Endothelial cell of umbilical vein (primary cell): ENCODE measurements around the gene S100A11. TPM values are rescaled to one million over a fixed set of nuclear protein-coding genes. Genes with fewer than 3 reads are reported as not detected.

Experiments used
- BruUV-seq: library from RNA; stranded (reverse); fragments of 400-500 nt; replicated peaks from 2 replicates; lab custom pipeline; 2021; lab: Mats Ljungman, UMichigan
- CTCF ChIA-PET: fragments of 300-600, 350-600 bp; sonication (Branson Sonifier 250); formaldehyde crosslinking; loops from one replicate; lab custom pipeline; 2021; ENCODE audit warnings: antibody characterized with exemption, inconsistent platforms; lab: Charles Lee
- POLR2A ChIA-PET: fragments of 300-600, 350-600 bp; sonication (Branson Sonifier 250); formaldehyde crosslinking; loops from one replicate; lab custom pipeline; 2021; ENCODE audit warnings: antibody characterized with exemption, inconsistent platforms; lab: Charles Lee
- DNase-seq: peaks from one replicate; pipeline ENCODE4 v3.0.0-alpha.2; 2011; ENCODE audit warnings: low read depth, low spot score
- FAIRE-seq: peaks from 2 replicates; lab custom pipeline; 2011; peaks lifted over from hg19 to GRCh38; lab: Jason Lieb, UNC
- H2AFZ ChIP-seq: 2 replicates; pipeline ENCODE4 v1.6.0; 2012; ENCODE audit warnings: low read depth, low read length, control low read depth, inconsistent platforms
- H3K27ac ChIP-seq: 2 replicates; pipeline ENCODE4 v1.5.1; 2011; ENCODE audit warnings: low read depth, mild to moderate bottlenecking, control low read depth, low read length, moderate library complexity; ENCODE audit not compliant: insufficient read depth
- H3K27me3 ChIP-seq, 2 experiments: 2 replicates each; pipeline versions ENCODE4 v1.6.0 to v1.6.1; 2011; ENCODE audit warnings: low read length in 2 of 2, mixed read lengths in 1 of 2; ENCODE audit not compliant: control insufficient read depth in 2 of 2, insufficient read depth in 2 of 2
- H3K36me3 ChIP-seq, 2 experiments: 2 replicates in 1 of 2; 3 replicates in 1 of 2; pipeline ENCODE4 v1.5.1; 2011; ENCODE audit warnings: low read length in 2 of 2, mild to moderate bottlenecking in 1 of 2, moderate library complexity in 1 of 2; ENCODE audit not compliant: control insufficient read depth in 2 of 2, insufficient read depth in 2 of 2; ENCODE audit errors: extremely low read depth in 1 of 2
- H3K4me1 ChIP-seq: 3 replicates; pipeline ENCODE4 v1.5.1; 2011; ENCODE audit warnings: mild to moderate bottlenecking, low read length; ENCODE audit not compliant: control insufficient read depth, insufficient read depth; ENCODE audit errors: extremely low read depth
- H3K4me2 ChIP-seq: 2 replicates; pipeline ENCODE4 v1.6.1; 2011; ENCODE audit warnings: low read length, control low read depth, mixed read lengths; ENCODE audit not compliant: insufficient read depth
- H3K4me3 ChIP-seq, 3 experiments: fragments of 200-600 bp in 1 of 3; sonication (generic), shearing (Covaris generic) in 1 of 3; replicated peaks in 1 of 3; 2 replicates each; pipeline ENCODE4 v1.5.1; 2011 to 2016; ENCODE audit warnings: control low read depth in 3 of 3, low read length in 3 of 3, mild to moderate bottlenecking in 2 of 3, inconsistent platforms in 1 of 3, low read depth in 1 of 3, moderate library complexity in 1 of 3; ENCODE audit not compliant: insufficient read depth in 1 of 3
- H3K79me2 ChIP-seq: 2 replicates; pipeline ENCODE4 v1.6.0; 2012; ENCODE audit warnings: low read length, inconsistent platforms; ENCODE audit not compliant: control insufficient read depth, insufficient read depth
- H3K9ac ChIP-seq: replicated peaks from 2 replicates; pipeline ENCODE3; 2011; ENCODE audit warnings: low read length, control low read depth; ENCODE audit not compliant: insufficient read depth; ENCODE audit errors: extremely low read depth
- H3K9me1 ChIP-seq: replicated peaks from 3 replicates; pipeline ENCODE4 v1.6.0; 2011; ENCODE audit warnings: mild to moderate bottlenecking, low read length; ENCODE audit not compliant: control insufficient read depth, insufficient read depth; ENCODE audit errors: extremely low read depth
- H3K9me3 ChIP-seq: replicated peaks from 2 replicates; pipeline ENCODE4 v1.5.1; 2012; ENCODE audit warnings: low read length, inconsistent platforms; ENCODE audit not compliant: control insufficient read depth, insufficient read depth
- H4K20me1 ChIP-seq: replicated peaks from 2 replicates; pipeline ENCODE3; 2011; ENCODE audit warnings: mild to moderate bottlenecking, low read length; ENCODE audit not compliant: control insufficient read depth, insufficient read depth; ENCODE audit errors: extremely low read depth
- CTCF ChIP-seq, 2 donors: IDR thresholded peaks; 1 replicate in 1 of 2; 2 replicates in 1 of 2; pipeline ENCODE4 v1.5.1; 2011; ENCODE audit warnings: low read length in 2 of 2, mild to moderate bottlenecking in 2 of 2, moderate library complexity in 2 of 2, control low read depth in 1 of 2, inconsistent platforms in 1 of 2, low read depth in 1 of 2; ENCODE audit not compliant: insufficient read depth in 1 of 2; ENCODE audit errors: extremely low read depth in 1 of 2
- EZH2 ChIP-seq: IDR thresholded peaks from 2 replicates; pipeline ENCODE4 v1.6.1; 2012; ENCODE audit warnings: borderline replicate concordance, low read depth, mild to moderate bottlenecking, moderate library complexity, low read length, inconsistent platforms; ENCODE audit not compliant: severe bottlenecking
- FOS ChIP-seq: IDR thresholded peaks from 2 replicates; pipeline ENCODE4 v1.6.1; 2011; ENCODE audit warnings: mild to moderate bottlenecking, low read length, moderate library complexity, borderline replicate concordance; ENCODE audit not compliant: insufficient read depth
- GATA2 ChIP-seq: IDR thresholded peaks from 2 replicates; pipeline ENCODE4 v1.7.0; 2011; ENCODE audit warnings: low read depth, mild to moderate bottlenecking, moderate library complexity, mixed read lengths, low read length; ENCODE audit not compliant: insufficient read length, insufficient read depth
- JUN ChIP-seq: IDR thresholded peaks from 2 replicates; pipeline ENCODE4 v1.6.1; 2011; ENCODE audit warnings: borderline replicate concordance, low read depth; ENCODE audit not compliant: insufficient read length, insufficient read depth
- MAX ChIP-seq: IDR thresholded peaks from 2 replicates; pipeline ENCODE4 v1.6.1; 2011; ENCODE audit not compliant: insufficient read depth, insufficient read length
- MYC ChIP-seq: IDR thresholded peaks from one replicate; pipeline ENCODE4 v1.6.1; 2011; ENCODE audit warnings: mild to moderate bottlenecking, low read depth, low read length
- POLR2A ChIP-seq: IDR thresholded peaks from 2 replicates; pipeline ENCODE4 v1.6.1; 2012; ENCODE audit warnings: low read depth, mild to moderate bottlenecking, control low read depth, low read length
- POLR2AphosphoS5 ChIP-seq: IDR thresholded peaks from 2 replicates; pipeline ENCODE4 v1.6.1; 2012; ENCODE audit warnings: low read depth, mild to moderate bottlenecking, control low read depth, low read length, moderate library complexity; ENCODE audit not compliant: insufficient read depth
- dilution Hi-C: fragments of 300-500 bp; cut with MboI; formaldehyde crosslinking; loops from one replicate; pipeline ENCODE4 v1.15.0; 2019; ENCODE audit warnings: low sequenced_read_pairs; ENCODE audit not compliant: extremely low pct_ligation_motif_present
- intact Hi-C: fragments of 100-400 bp; cut with micrococcal nuclease; formaldehyde crosslinking; loops from one replicate; pipeline ENCODE4 v1.10.0; 2022
- polyA plus RNA-seq, 4 experiments: library from polyadenylated mRNA; depleted of rRNA in 3 of 4; stranded (reverse) in 3 of 4; unstranded in 1 of 4; fragments of >200 nt; gene quantifications; 2 replicates each; pipeline versions ENCODE4 v1.2.1 to v1.2.3, GENCODE V29; 2011 to 2012; ENCODE audit warnings: missing spikeins in 1 of 4
- total RNA-seq: library from RNA; stranded (reverse); gene quantifications from 2 replicates; pipeline ENCODE4 v1.2.3, GENCODE V29; 2021

The S100A11 gene
- total and polyA plus RNA-seq, 2 donors (not counting 3 experiments of a cell fraction or from before 2014, with no cell fraction given), result 497 to 505 TPM

- Histone ChIP-seq H3K79me2 (peaks cover 18% of the 10 kb centered on the region), H3K9ac (no peak overlapping the region), H3K4me3 (no peak overlapping the region), H3K4me1 (peaks cover 7% of the 10 kb centered on the region), H3K27me3 (peaks cover 42 to 47% of the 10 kb centered on the region in 2 experiments), H3K36me3 (no peaks in the 10 kb centered on the region), H4K20me1 (no peaks in the 10 kb centered on the region), H2AFZ (no peak overlapping the region), H3K9me1 (no peaks in the 10 kb centered on the region), H3K4me2 (no peak overlapping the region), H3K9me3 (no peaks in the 10 kb centered on the region), H3K27ac (no peak overlapping the region)
- intact Hi-C loops (no loop called here), dilution Hi-C loops (no loop called here)
- no peak for TF ChIP-seq JUN
- ChIA-PET CTCF (no interaction called here), POLR2A (no interaction called here)
- DNase-seq, result no peak
- no TSS peak for BruUV-seq
- no peak for FAIRE-seq
Measured at GRCh38 chr1:152039886-152040285, 3.1 kb upstream of the S100A11 start.

- H3K9me3 ChIP-seq, result no peaks in the 10 kb centered on the region
- no peak for DNase-seq
- no peak overlapping the region for H3K4me3 ChIP-seq
- intact Hi-C loops, result no loop called here
- no peak overlapping the region for H2AFZ ChIP-seq
- TF ChIP-seq GATA2 (no peak), MAX (no peak), POLR2A (no peak), MYC (no peak), JUN (no peak), CTCF (IDR thresholded peaks at IDR 0.05; ENCODE audit: extremely low read depth in 1 of 2, insufficient read depth in 1 of 2, low read depth in 1 of 2, low read length in 2 of 2) (no peak), EZH2 (no peak), FOS (no peak), POLR2AphosphoS5 (no peak)
- H3K36me3 ChIP-seq, result no peaks in the 10 kb centered on the region
- H3K4me2 ChIP-seq, result no peak overlapping the region
- H3K27ac ChIP-seq, result no peak overlapping the region
- H3K9ac ChIP-seq, result no peak overlapping the region
- H3K4me1 ChIP-seq, result peaks cover 11% of the 10 kb centered on the region
- H3K79me2 ChIP-seq, result peaks cover 22% of the 10 kb centered on the region
- BruUV-seq, result no TSS peak
- no peak for FAIRE-seq
- ChIA-PET CTCF (no interaction called here), POLR2A (no interaction called here)
- H4K20me1 ChIP-seq, result no peaks in the 10 kb centered on the region
- H3K9me1 ChIP-seq, result no peaks in the 10 kb centered on the region
- H3K27me3 ChIP-seq, result peaks cover 42 to 44% of the 10 kb centered on the region in 2 experiments
- dilution Hi-C loops, result no loop called here
Measured at GRCh38 chr1:152039461-152039860, 2.7 kb upstream of the S100A11 start.
